ENCODE measurements around the gene PHF19. TPM values are rescaled to one million over a fixed set of nuclear protein-coding genes. Genes with fewer than 3 reads are reported as not detected.

The PHF19 gene
- polyA plus RNA-seq, 1 donor (not counting 4 experiments of a cell fraction or from before 2014, with no cell fraction given), result 11.7 TPM

DNA sequence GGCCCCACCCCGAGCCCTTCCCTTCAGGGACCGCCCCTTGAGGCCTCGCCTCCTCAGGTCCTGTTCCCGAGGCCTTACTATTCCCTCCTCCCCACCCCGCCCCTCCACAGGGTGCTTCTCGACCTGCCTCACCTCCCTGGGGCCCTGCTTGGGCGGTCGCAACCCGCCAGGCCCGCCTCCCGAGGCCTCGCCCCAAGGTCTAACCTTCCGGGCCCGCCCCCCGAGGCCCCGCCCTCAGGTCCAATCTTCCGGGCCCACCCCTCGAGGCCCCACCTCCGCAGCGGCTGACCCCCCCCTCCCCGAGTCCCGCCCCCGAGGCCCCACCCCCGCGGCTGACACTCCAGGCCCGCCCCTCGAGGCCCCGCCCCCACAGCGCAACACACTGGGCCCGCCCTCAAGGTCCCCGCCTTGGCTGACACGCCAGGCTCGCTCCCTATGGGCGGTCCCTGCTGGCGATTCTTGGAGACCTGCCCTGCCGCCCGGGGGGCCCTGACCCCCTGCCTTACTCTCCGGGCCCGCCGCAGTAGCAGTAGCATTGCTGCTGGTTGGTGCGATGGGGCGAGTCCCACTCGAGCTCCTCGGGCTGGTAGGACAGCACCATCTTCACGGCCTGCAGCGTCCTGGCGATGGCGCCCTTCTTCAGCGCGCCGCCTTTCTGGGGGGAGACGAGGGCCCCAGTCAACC lies 8.2 kb downstream of the PHF19 start:
- peak overlapping the region; percentile 89 for H3K4me2 ChIP-seq (ENCODE audit: control insufficient read depth, extremely low read depth, insufficient read depth, low read depth, low read length)
- H3K4me1 ChIP-seq (ENCODE audit: control insufficient read depth, extremely low read depth, insufficient read depth, low read length), result peaks cover 21% of the 10 kb centered on the region
- no peaks in the 10 kb centered on the region for H4K20me1 ChIP-seq (ENCODE audit: control insufficient read depth, extremely low read depth, insufficient read depth, low read length)
- H3K4me3 ChIP-seq (ENCODE audit: control insufficient read depth in 2 of 3, extremely low read depth in 1 of 3, insufficient read depth in 2 of 3, low read depth in 1 of 3, low read length in 3 of 3), result peak overlapping the region; percentile 50 to 70 (median 68)
- no peaks in the 10 kb centered on the region for H3K27me3 ChIP-seq (ENCODE audit: control insufficient read depth, extremely low read depth, insufficient read depth, low read length)
- H3K9ac ChIP-seq (ENCODE audit: control insufficient read depth, extremely low read depth, insufficient read depth, low read length), result peak overlapping the region; percentile 69
- H3K27ac ChIP-seq (ENCODE audit: control insufficient read depth, insufficient read depth, low read length), result peak overlapping the region; percentile 85
- no peaks in the 10 kb centered on the region for H3K9me1 ChIP-seq (ENCODE audit: control insufficient read depth, extremely low read depth, insufficient read depth, low read length)
- TF ChIP-seq CTCF (optimal IDR thresholded peaks at IDR 0.05 in 1 of 3, IDR thresholded peaks at IDR 0.05 in 1 of 3, conservative IDR thresholded peaks at IDR 0.05 in 1 of 3; ENCODE audit: extremely low read depth in 1 of 3, insufficient read depth in 2 of 3, low read length in 3 of 3) (peak; percentile 43 to 84 (median 70)), EZH2 (IDR thresholded peaks at IDR 0.05; ENCODE audit: low read length) (no peak)
- H3K79me2 ChIP-seq (ENCODE audit: control insufficient read depth, insufficient read depth, low read length), result no peaks in the 10 kb centered on the region
- DNase-seq (ENCODE audit: low read depth, low spot score) (peak; percentile 94), FAIRE-seq (no peak)
- H3K9me3 ChIP-seq (ENCODE audit: control insufficient read depth, low read depth, low read length), result no peaks in the 10 kb centered on the region
- peaks cover 1 to 40% of the 10 kb centered on the region in 2 experiments for H3K36me3 ChIP-seq (ENCODE audit: control insufficient read depth in 2 of 2, extremely low read depth in 1 of 2, insufficient read depth in 2 of 2, low read length in 2 of 2)
- dilution Hi-C loops (cut with MboI; ENCODE audit: extremely low pct_ligation_motif_present, low sequenced_read_pairs), result no loop called here
- H2AFZ ChIP-seq (ENCODE audit: control insufficient read depth, low read length), result peak overlapping the region; percentile 94

DNA sequence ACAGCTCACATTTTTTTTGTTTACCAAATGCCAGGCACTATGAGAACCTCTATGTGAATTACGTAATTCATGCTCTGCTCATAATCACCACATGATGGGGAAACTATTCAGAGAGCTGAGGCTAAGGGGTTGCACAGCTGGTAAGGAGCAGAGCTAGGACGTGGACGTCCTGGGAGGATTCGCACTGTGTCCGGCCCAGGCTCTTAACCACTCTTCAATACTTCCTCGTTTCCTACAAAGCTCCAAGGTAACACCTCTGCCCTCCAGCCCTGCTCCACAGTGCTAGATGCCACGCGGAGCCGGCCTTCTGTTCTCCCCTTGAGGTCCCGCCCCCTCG lies 8.7 kb downstream of the PHF19 start:
- Histone ChIP-seq H3K79me2 (ENCODE audit: control insufficient read depth, insufficient read depth, low read length) (no peaks in the 10 kb centered on the region), H3K4me2 (ENCODE audit: control insufficient read depth, extremely low read depth, insufficient read depth, low read depth, low read length) (peak overlapping the region; percentile 89), H3K9ac (ENCODE audit: control insufficient read depth, extremely low read depth, insufficient read depth, low read length) (peak overlapping the region; percentile 69), H4K20me1 (ENCODE audit: control insufficient read depth, extremely low read depth, insufficient read depth, low read length) (no peaks in the 10 kb centered on the region), H3K27ac (ENCODE audit: control insufficient read depth, insufficient read depth, low read length) (peak overlapping the region; percentile 85), H3K9me1 (ENCODE audit: control insufficient read depth, extremely low read depth, insufficient read depth, low read length) (no peaks in the 10 kb centered on the region), H3K4me1 (ENCODE audit: control insufficient read depth, extremely low read depth, insufficient read depth, low read length) (peaks cover 16% of the 10 kb centered on the region), H3K4me3 (ENCODE audit: control insufficient read depth in 2 of 3, extremely low read depth in 1 of 3, insufficient read depth in 2 of 3, low read depth in 1 of 3, low read length in 3 of 3) (peak overlapping the region in 2 of 3 experiments; percentile 40 to 65), H3K27me3 (ENCODE audit: control insufficient read depth, extremely low read depth, insufficient read depth, low read length) (no peaks in the 10 kb centered on the region), H3K9me3 (ENCODE audit: control insufficient read depth, low read depth, low read length) (no peaks in the 10 kb centered on the region), H2AFZ (ENCODE audit: control insufficient read depth, low read length) (peak overlapping the region; percentile 94), H3K36me3 (ENCODE audit: control insufficient read depth in 2 of 2, extremely low read depth in 1 of 2, insufficient read depth in 2 of 2, low read length in 2 of 2) (peaks cover 1 to 40% of the 10 kb centered on the region in 2 experiments)
- peak in 1 of 3 experiments; percentile 10 for TF ChIP-seq CTCF (optimal IDR thresholded peaks at IDR 0.05 in 1 of 3, IDR thresholded peaks at IDR 0.05 in 1 of 3, conservative IDR thresholded peaks at IDR 0.05 in 1 of 3; ENCODE audit: extremely low read depth in 1 of 3, insufficient read depth in 2 of 3, low read length in 3 of 3)
- TF ChIP-seq EZH2 (IDR thresholded peaks at IDR 0.05; ENCODE audit: low read length), result no peak
- DNase-seq (ENCODE audit: low read depth, low spot score) (no peak), FAIRE-seq (no peak)
- dilution Hi-C loops (cut with MboI; ENCODE audit: extremely low pct_ligation_motif_present, low sequenced_read_pairs), result no loop called here
